Neural cell (in vitro differentiated cells): Measurements from ENCODE around the gene AEBP1. TPM values are rescaled to one million over a fixed set of nuclear protein-coding genes. Genes with fewer than 3 reads are reported as not detected.

Experiments used
- H2AFZ ChIP-seq: fragments of 200-600, 300-800 bp; sonication (generic), shearing (Covaris generic); 2 replicates; pipeline ENCODE4 v1.6.0; 2014; ENCODE audit warnings: low read depth, mild to moderate bottlenecking, antibody characterized with exemption, low read length, moderate library complexity
- H3F3A ChIP-seq: fragments of 200-600 bp; shearing (Covaris generic); 2 replicates; pipeline ENCODE4 v1.6.1; 2016; ENCODE audit warnings: mild to moderate bottlenecking, moderate library complexity, mixed read lengths, antibody characterized with exemption, low read length; ENCODE audit not compliant: insufficient read depth, poor library complexity, severe bottlenecking
- H3K27ac ChIP-seq: fragments of 200-600, 300-800 bp; sonication (generic), shearing (Covaris generic); 2 replicates; pipeline ENCODE4 v1.5.1; 2014; ENCODE audit warnings: mild to moderate bottlenecking, low read length, moderate library complexity
- H3K27me3 ChIP-seq: fragments of 300-800, 200-600 bp; sonication (generic), shearing (Covaris generic); 2 replicates; pipeline ENCODE4 v1.6.0; 2014; ENCODE audit warnings: mild to moderate bottlenecking, low read depth, low read length, moderate library complexity; ENCODE audit not compliant: insufficient read depth
- H3K36me3 ChIP-seq: fragments of 300-800, 200-600 bp; sonication (generic), shearing (Covaris generic); 2 replicates; pipeline ENCODE4 v1.5.1; 2014; ENCODE audit warnings: mild to moderate bottlenecking, antibody characterized with exemption, low read length, moderate library complexity; ENCODE audit not compliant: insufficient read depth
- H3K4me2 ChIP-seq: fragments of 300-800, 200-600 bp; sonication (generic), shearing (Covaris generic); 2 replicates; pipeline ENCODE4 v1.6.0; 2014; ENCODE audit warnings: mild to moderate bottlenecking, low read length
- H3K4me3 ChIP-seq: fragments of 300-800, 200-600 bp; sonication (generic), shearing (Covaris generic); 2 replicates; pipeline ENCODE4 v1.5.1; 2014; ENCODE audit warnings: mild to moderate bottlenecking, low read length, moderate library complexity
- H3K79me2 ChIP-seq: fragments of 200-600 bp; shearing (Covaris generic); replicated peaks from 2 replicates; pipeline ENCODE4 v1.6.0; 2014; ENCODE audit warnings: mild to moderate bottlenecking, low read length, moderate library complexity; ENCODE audit not compliant: insufficient read depth
- H3K9ac ChIP-seq: fragments of 300-800, 200-600 bp; sonication (generic), shearing (Covaris generic); 2 replicates; pipeline ENCODE4 v1.6.1; 2016; ENCODE audit warnings: mild to moderate bottlenecking, low read length, mixed read lengths
- H3K9me2 ChIP-seq: fragments of 200-600 bp; shearing (Covaris generic); 2 replicates; pipeline ENCODE4 v1.6.1; 2016; ENCODE audit warnings: mild to moderate bottlenecking, low read length, mixed read lengths; ENCODE audit not compliant: insufficient read depth
- H3K9me3 ChIP-seq: fragments of 200-600, 300-800 bp; sonication (generic), shearing (Covaris generic); 2 replicates; pipeline ENCODE4 v1.6.1; 2016; ENCODE audit warnings: mild to moderate bottlenecking, mixed run types, low read length, moderate library complexity, mixed read lengths
- H4K20me1 ChIP-seq: fragments of 200-600 bp; shearing (Covaris generic); 2 replicates; pipeline ENCODE4 v1.6.1; 2016; ENCODE audit warnings: mild to moderate bottlenecking, mixed run types; ENCODE audit not compliant: insufficient read depth
- CTCF ChIP-seq: fragments of 450-650 bp; IDR thresholded peaks from 2 replicates; pipeline ENCODE4 v1.5.1; 2014; ENCODE audit warnings: antibody characterized with exemption, mild to moderate bottlenecking, moderate library complexity; ENCODE audit not compliant: poor library complexity, severe bottlenecking
- EP300 ChIP-seq: fragments of 450-650 bp; conservative IDR thresholded peaks from 2 replicates; pipeline ENCODE4 v1.6.1; 2014; ENCODE audit warnings: antibody characterized with exemption, mild to moderate bottlenecking, moderate library complexity; ENCODE audit not compliant: poor library complexity, severe bottlenecking
- EZH2 ChIP-seq: fragments of 200-600, 300-800 bp; shearing (Covaris generic), sonication (generic); IDR thresholded peaks from 2 replicates; pipeline ENCODE4 v1.6.1; 2014; ENCODE audit warnings: antibody characterized with exemption, low read length, borderline replicate concordance, mild to moderate bottlenecking; ENCODE audit not compliant: insufficient read depth, poor library complexity, severe bottlenecking
- MXI1 ChIP-seq: fragments of 450-650 bp; conservative IDR thresholded peaks from 2 replicates; pipeline ENCODE4 v1.6.1; 2014; ENCODE audit warnings: antibody characterized with exemption, mild to moderate bottlenecking; ENCODE audit not compliant: poor library complexity, severe bottlenecking
- POLR2AphosphoS5 ChIP-seq: IDR thresholded peaks from 2 replicates; pipeline ENCODE4 v1.6.1; 2012
- RAD21 ChIP-seq: fragments of 450-650 bp; conservative IDR thresholded peaks from 2 replicates; pipeline ENCODE4 v1.6.1; 2014; ENCODE audit warnings: antibody characterized with exemption, mild to moderate bottlenecking, moderate library complexity
- REST ChIP-seq: IDR thresholded peaks from 2 replicates; pipeline ENCODE4 v1.6.1; 2012; ENCODE audit warnings: borderline replicate concordance
- SMC3 ChIP-seq: fragments of 450-650 bp; conservative IDR thresholded peaks from 2 replicates; pipeline ENCODE4 v1.6.1; 2014; ENCODE audit warnings: antibody characterized with exemption, mild to moderate bottlenecking, moderate library complexity; ENCODE audit not compliant: poor library complexity
- TAF1 ChIP-seq: IDR thresholded peaks from 2 replicates; pipeline ENCODE4 v1.6.1; 2012; ENCODE audit warnings: low read depth
- polyA plus RNA-seq: library from polyadenylated mRNA; depleted of rRNA; stranded (reverse); fragments of >200 nt; gene quantifications from 2 replicates; pipeline ENCODE4 v1.2.3, GENCODE V29; 2014

The AEBP1 gene
- polyA plus RNA-seq, 1 donor from 2014 or later = 0.30 TPM

- Histone ChIP-seq H3K4me2 (no peak overlapping the region), H3K9me3 (no peaks in the 10 kb centered on the region), H3K36me3 (no peaks in the 10 kb centered on the region), H3K9me2 (no peaks in the 10 kb centered on the region), H3K79me2 (no peaks in the 10 kb centered on the region), H3K27me3 (peaks cover 7% of the 10 kb centered on the region), H3K27ac (no peak overlapping the region), H3K9ac (no peak overlapping the region), H3K4me3 (no peak overlapping the region), H2AFZ (no peak overlapping the region), H3F3A (no peaks in the 10 kb centered on the region), H4K20me1 (no peaks in the 10 kb centered on the region)
- TF ChIP-seq RAD21 (no peak), SMC3 (no peak), TAF1 (no peak), MXI1 (no peak), EZH2 (no peak), EP300 (no peak), POLR2AphosphoS5 (no peak), REST (no peak), CTCF (no peak)
Observed at GRCh38 chr7:44144426-44144967, 40.4 kb downstream of the AEBP1 start.

- Histone ChIP-seq H3K4me2 (no peak overlapping the region), H3K4me3 (peak overlapping the region; percentile 31), H3K9ac (no peak overlapping the region)
Observed at GRCh38 chr7:44144968-44145478, 40.9 kb downstream of the AEBP1 start.

More at GRCh38 chr7:44144968-44145478, 40.9 kb downstream of the AEBP1 start:
- H2AFZ ChIP-seq = no peak overlapping the region
- no peaks in the 10 kb centered on the region for H3K79me2 ChIP-seq
- H3K27ac ChIP-seq = no peak overlapping the region
- no peaks in the 10 kb centered on the region for H3F3A ChIP-seq
- no peaks in the 10 kb centered on the region for H4K20me1 ChIP-seq
- peaks cover 7% of the 10 kb centered on the region for H3K27me3 ChIP-seq
- H3K36me3 ChIP-seq = no peaks in the 10 kb centered on the region
- H3K9me3 ChIP-seq = no peaks in the 10 kb centered on the region
- no peaks in the 10 kb centered on the region for H3K9me2 ChIP-seq
- TF ChIP-seq SMC3 (no peak), POLR2AphosphoS5 (no peak)
